ENCODE results near the gene PTPRT.

DNA sequence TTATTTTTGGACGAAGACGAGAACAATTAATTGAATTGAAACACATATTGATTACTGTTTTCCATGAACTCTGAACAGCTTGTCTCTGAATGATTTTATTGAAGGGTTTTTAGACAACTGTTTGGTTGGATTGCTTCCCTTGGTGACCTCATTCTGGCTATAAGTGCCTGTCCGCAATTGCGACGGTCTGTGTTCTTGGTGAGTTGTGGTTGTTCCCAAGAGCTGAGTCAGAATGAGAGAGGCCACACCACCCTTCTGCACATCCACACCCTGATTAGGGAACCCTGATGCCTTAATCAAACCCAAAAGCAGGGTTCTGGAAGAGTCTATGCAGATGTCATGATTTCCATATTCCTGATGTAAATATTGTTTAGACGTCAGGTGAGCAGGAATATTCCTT, 747.0 kb downstream of the PTPRT start:
- TF ChIP-seq, protein P1, sequence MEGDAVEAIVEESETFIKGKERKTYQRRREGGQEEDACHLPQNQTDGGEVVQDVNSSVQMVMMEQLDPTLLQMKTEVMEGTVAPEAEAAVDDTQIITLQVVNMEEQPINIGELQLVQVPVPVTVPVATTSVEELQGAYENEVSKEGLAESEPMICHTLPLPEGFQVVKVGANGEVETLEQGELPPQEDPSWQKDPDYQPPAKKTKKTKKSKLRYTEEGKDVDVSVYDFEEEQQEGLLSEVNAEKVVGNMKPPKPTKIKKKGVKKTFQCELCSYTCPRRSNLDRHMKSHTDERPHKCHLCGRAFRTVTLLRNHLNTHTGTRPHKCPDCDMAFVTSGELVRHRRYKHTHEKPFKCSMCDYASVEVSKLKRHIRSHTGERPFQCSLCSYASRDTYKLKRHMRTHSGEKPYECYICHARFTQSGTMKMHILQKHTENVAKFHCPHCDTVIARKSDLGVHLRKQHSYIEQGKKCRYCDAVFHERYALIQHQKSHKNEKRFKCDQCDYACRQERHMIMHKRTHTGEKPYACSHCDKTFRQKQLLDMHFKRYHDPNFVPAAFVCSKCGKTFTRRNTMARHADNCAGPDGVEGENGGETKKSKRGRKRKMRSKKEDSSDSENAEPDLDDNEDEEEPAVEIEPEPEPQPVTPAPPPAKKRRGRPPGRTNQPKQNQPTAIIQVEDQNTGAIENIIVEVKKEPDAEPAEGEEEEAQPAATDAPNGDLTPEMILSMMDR (conservative IDR thresholded peaks at IDR 0.05 in 1 of 2, IDR thresholded peaks at IDR 0.05 in 1 of 2; ENCODE audit: low read depth in 1 of 2, low read length in 2 of 2), result no peak
- TF ChIP-seq EZH2 (IDR thresholded peaks at IDR 0.05; ENCODE audit: low read length, missing control alignments), result no peak
